ENCODE data around the gene L1CAM.

GRCh38 chrX:153845842-153846241 is 40.1 kb downstream of the L1CAM start:
- no peak for TF ChIP-seq CTCF (IDR thresholded peaks at IDR 0.05)
- TF ChIP-seq POLR2AphosphoS5 (IDR thresholded peaks at IDR 0.05) = no peak
